Measurements from ENCODE around the gene THSD7B.

THSD7B gene

GRCh38 chr2:137706786-137707613 is 941.7 kb downstream of the THSD7B start:
- H3K4me3 ChIP-seq (ENCODE audit: control insufficient read depth, low read depth, low read length) = no peak overlapping the region
- DNase-seq (ENCODE audit: low read depth) = no peak
- TF ChIP-seq CTCF (IDR thresholded peaks at IDR 0.05; ENCODE audit: control insufficient read depth, insufficient read depth, low read depth, low read length, missing control alignments) = no peak

- no peak for DNase-seq (ENCODE audit: low read depth)
- no peak overlapping the region for H3K4me3 ChIP-seq (ENCODE audit: control insufficient read depth, low read depth, low read length)
- TF ChIP-seq CTCF (IDR thresholded peaks at IDR 0.05; ENCODE audit: control insufficient read depth, insufficient read depth, low read depth, low read length, missing control alignments) = no peak
Observed at GRCh38 chr2:137708311-137708710, 943.0 kb downstream of the THSD7B start.

GRCh38 chr2:137715731-137716191 is 950.4 kb downstream of the THSD7B start:
- no peak for DNase-seq (ENCODE audit: low read depth)
- no peak overlapping the region for H3K4me3 ChIP-seq (ENCODE audit: control insufficient read depth, low read depth, low read length)
- no peak for TF ChIP-seq CTCF (IDR thresholded peaks at IDR 0.05; ENCODE audit: control insufficient read depth, insufficient read depth, low read depth, low read length, missing control alignments)

GRCh38 chr2:137718786-137719185 is 953.4 kb downstream of the THSD7B start:
- TF ChIP-seq CTCF (IDR thresholded peaks at IDR 0.05; ENCODE audit: control insufficient read depth, insufficient read depth, low read depth, low read length, missing control alignments) = no peak
- H3K4me3 ChIP-seq (ENCODE audit: control insufficient read depth, low read depth, low read length) = no peak overlapping the region
- DNase-seq (ENCODE audit: low read depth) = no peak

GRCh38 chr2:137721733-137722132 is 956.4 kb downstream of the THSD7B start:
- TF ChIP-seq CTCF (IDR thresholded peaks at IDR 0.05; ENCODE audit: control insufficient read depth, insufficient read depth, low read depth, low read length, missing control alignments) = no peak
- no peak for DNase-seq (ENCODE audit: low read depth)
- H3K4me3 ChIP-seq (ENCODE audit: control insufficient read depth, low read depth, low read length) = no peak overlapping the region

GRCh38 chr2:137724912-137725311 is 959.6 kb downstream of the THSD7B start:
- TF ChIP-seq CTCF (IDR thresholded peaks at IDR 0.05; ENCODE audit: control insufficient read depth, insufficient read depth, low read depth, low read length, missing control alignments) = no peak
- no peak overlapping the region for H3K4me3 ChIP-seq (ENCODE audit: control insufficient read depth, low read depth, low read length)
- no peak for DNase-seq (ENCODE audit: low read depth)

All from AG09309 (cell line).